GM19463 (cell line): ENCODE results near the gene NFE2L2.
"Not testable (repeated sequence)": the region's sequence is repeated elsewhere in the genome, so short reads cannot be mapped to it uniquely, and the experiment has no call there.

Experiments
- ATAC-seq: cut with Tn5 transposase; IDR thresholded peaks from one replicate; pipeline ENCODE4 v1.9.1; 2021; ENCODE audit warnings: mild to moderate bottlenecking, moderate library complexity; ENCODE audit not compliant: unreplicated experiment

Gene NFE2L2

DNA sequence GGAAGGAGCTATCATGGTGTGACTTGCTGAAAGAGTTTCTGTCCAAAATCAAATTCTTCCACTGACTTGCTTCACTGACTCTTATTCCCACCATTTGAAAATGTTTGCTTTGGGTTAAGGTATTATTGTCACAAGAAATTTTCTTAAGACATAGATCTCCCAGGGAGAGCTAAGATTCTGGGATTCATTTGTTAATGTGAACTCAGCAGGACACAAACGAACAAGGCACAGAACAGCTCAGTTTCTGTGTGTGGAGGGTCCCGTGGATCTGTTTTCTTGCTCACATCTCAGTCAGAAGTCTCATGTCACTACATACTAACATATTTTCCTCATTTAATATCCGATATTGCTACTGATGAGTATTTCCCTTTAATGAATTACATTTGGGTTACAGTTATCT lies 60.1 kb downstream of the NFE2L2 start:
- ATAC-seq, result no peak

DNA sequence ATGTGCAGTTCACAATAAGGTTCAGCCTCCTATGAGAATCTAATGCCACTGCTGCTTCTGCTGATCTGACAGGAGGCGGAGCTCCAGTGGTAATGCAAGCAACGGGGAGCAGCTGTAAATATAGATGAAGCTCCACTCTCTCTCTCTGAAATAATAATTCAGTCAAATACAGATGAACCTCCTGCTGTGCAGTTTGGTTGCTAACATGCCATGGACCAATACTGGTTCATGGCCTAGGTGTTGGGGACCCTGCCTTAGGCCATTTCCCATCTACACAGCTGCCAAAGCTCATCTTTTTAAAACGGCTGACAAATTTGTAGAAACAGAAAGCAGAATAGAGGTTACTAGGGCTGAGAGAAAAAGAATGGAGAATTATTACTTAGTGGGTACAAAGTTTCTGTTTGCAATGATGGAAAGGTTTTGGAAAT lies 62.6 kb downstream of the NFE2L2 start:
- ATAC-seq, result no peak

DNA sequence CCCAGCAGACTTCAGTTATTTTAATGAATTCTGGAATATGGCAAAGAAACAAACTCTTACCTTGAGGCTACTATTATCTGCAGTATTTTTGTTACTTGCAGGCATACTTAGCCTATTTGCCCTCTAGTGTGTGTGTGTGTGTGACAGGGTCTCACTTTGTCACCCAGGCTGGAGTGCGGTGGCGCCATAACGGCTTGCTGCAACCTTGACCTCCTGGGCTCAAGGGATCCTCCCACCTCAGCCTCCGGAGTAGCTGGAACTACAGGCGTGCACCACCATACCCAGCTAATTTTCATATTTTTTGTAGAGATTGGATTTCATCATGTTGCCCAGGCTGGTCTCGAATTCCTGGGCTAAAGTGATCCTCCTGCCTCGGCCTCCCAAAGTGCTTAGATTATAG lies 64.1 kb downstream of the NFE2L2 start:
- ATAC-seq, result not testable (repeated sequence)

DNA sequence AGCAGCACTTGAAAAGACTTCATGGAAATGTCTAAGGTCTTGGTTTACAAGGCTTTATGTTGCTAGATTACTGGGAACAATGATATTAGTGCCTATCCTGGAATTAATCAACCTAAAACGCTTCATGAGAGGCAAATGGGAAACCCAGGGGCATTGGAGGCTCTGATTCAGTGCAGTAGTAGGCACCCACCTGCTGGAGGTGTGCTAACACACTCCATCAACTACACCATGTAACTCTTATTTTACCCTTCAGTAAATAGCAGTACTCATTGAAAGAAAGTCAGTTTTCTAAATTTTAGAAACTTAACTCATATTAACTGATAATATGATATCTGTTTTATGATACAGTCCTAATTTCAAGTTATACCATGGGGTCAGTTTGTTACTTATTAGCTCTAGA lies 69.3 kb downstream of the NFE2L2 start:
- ATAC-seq, result peak; percentile 59

DNA sequence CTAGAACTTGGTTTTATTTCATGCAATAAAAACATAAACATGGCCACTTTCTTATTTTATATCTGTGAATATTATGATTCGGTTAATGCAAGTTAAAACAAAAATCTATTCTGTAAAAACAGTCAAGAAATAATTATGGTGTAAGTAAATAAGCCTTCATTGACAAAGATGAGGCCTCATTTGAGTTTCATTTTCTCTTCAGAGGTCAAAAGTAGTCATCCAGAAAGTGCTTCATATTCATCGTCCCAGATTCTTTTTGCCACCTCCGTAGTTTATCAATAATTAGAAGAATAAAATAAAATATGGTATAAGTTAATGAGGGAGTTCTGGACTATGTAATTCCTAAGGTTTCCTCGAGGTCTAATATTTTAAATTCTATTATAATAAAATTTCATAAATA lies 71.3 kb downstream of the NFE2L2 start:
- ATAC-seq, result no peak

DNA sequence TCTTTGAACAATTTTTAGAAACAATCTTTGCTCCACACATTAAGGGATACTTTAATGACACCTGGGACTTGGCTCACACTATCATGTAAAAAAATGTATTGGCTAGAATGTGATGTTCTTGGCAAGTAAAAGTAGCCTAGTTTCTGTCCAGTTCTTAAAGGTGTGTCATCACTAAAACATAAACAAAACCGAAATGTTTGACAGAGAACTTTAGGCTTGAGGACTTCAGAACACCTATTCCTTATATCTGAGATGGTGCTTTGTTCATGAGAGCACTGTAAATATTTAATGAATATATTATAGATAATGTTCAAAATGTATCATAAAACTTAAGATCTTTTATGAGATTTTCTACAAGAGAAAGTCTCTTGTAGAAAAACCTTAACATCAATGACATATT lies 71.7 kb downstream of the NFE2L2 start:
- ATAC-seq, result no peak

DNA sequence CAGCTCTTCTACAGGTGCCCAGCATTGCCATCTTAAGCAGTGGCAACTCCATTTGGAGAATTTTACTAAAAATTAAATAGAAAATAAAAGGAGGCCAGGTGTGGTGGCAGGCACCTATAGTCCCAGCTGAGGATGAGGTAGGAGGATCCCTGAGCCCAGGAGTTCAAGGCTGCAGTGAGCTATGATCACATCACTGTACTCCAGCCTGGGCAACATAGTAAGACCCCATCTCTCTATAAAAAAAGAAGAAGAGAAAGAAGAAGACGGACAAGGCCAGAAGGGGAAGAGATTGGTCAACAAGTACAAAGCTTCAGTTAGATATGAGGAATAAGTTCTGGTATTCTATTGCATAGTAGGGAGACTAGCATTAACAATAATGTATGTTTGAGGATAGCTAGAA lies 73.6 kb downstream of the NFE2L2 start:
- no peak for ATAC-seq

DNA sequence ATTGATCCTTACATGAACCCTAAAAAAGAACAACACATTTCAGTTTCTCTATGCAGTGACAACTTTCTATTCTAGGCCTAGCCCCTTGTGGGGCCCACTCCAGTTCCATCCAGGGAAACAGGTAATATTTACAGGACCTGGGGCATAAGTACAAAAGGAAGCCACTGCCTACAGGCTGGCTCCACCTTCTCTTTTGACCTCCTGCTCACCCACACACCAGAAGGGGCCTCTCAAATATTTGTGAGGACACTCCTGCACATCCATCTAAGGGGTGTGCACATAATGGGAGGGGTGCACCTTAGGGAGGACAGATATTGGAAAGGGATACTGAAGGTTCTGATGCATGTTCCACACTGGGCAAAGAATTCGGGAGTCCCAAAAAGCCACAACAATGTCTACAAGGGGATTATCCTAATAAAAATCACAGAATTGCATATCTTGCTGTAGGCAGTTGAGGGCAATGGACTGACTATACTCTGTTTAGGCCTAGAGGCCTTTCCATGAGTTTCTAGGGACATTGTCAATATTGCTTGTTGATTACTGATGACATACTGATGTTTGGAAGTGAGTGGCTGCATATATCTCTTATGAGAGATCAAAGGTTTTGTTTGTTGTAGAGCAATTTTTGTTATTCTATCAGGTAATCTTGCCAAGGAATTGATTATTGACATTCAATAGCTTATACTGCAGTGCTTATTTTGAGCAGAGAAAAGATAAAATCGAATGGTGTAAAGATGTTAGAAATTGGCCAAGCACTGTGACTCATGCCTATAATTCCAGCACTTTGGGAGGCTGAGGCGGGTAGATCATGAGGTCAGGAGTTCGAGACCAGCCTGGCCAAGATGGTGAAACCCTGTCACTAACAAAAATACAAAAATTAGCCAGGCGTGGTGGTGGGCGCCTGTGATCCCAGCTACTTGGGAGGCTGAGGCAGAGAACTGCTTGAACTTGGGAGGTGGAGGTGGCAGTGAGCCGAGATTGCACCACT lies 75.8 kb downstream of the NFE2L2 start:
- no peak for ATAC-seq

DNA sequence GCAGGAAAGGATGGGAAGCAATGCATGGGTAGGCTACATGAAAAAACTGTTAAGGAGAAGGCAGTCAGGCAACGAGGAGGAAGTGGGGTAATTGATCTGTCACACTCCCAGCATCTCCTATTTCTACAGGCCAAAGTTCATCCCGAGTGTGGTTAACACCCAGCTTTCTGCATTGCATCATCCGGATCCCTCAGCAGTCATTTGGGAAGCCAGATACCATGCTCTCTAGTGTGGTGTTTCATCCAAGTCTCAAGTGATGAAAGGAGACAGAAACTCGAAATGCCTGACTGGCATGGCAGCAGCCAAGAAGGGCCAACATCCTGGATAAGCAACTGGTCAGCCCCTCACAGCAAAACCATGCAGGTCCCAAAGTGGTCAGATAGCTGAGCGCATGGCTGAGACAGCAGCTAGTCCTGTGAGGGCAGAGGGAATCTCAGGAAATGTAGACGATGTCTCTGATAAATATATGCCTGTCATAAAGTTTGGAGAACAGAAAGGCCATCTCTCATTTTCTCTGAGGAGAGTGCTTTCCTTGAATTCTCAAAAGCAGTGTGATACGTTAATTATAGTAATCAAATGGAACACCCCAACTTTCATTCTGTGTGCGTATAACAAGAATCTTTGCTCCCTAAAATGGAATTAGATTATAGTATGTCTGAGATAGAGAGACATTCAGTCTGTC lies 76.8 kb downstream of the NFE2L2 start:
- no peak for ATAC-seq

DNA sequence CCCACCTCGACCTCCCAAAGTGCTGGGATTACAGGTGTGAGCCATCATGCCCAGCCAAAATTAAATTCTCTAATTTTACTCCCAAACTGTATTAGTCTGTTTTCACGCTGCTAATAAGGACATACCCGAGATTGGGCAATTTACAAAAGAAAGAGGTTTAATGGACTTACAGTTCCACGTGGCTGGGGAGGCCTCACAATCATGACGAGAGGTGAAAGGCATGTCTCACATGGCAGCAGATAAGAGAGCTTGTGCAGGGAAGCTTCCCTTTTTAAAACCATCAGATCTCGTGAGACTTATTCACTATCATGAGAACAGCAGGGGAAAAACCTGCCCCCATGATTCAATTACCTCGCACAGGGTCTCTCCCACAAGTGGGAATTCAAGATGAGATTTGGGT lies 78.5 kb downstream of the NFE2L2 start:
- ATAC-seq, result not testable (repeated sequence)

DNA sequence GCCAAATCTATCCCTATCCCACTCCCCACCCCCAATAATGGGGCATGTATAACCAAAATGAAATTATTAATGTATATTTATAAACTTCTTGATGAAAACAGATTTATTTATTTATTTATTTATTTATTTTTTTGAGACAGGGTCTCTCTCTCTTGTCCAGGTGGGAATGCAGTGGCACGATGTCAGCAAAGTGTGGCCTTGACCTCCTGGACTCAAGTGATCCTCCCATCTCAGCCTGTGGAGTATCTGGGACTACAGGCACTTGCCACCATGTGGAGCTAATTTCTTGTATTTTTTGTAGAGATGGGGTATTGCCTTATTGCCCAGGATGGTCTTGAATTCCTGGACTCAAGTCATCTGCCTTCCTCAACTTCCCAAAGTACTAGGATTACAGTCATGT lies 79.9 kb downstream of the NFE2L2 start:
- no peak for ATAC-seq

DNA sequence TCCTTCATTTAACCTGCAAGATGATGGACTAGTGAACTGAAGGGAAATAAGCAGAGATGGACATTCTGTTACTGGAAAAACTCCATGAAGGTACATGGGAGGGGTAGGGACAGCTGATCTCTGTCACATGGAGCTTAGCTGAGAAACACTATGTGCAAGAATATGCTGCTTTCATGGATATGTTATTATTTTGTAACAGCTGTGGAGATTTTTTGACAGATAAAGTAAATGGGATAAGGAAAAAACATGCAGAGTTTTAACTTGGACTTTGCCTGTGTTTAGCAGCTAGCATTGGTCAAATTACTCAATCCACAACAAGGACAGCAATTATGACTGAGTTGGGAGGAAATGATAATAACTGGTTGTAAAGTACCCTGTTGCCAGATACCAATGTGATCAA lies 80.7 kb downstream of the NFE2L2 start:
- ATAC-seq, result no peak
